ENCODE results near the gene FBXL3.
A peak's percentile ranks its signal among the peaks of the same experiment; 100 is the strongest.

Gene FBXL3

GRCh38 chr13:77026255-77026860, 601 bp downstream of the FBXL3 start:
- H3K27ac ChIP-seq: peak overlapping the region; percentile 94
- TF ChIP-seq CTCF (conservative IDR thresholded peaks at IDR 0.05): no peak

GRCh38 chr13:77022341-77022740, 4.6 kb downstream of the FBXL3 start:
- H3K27ac ChIP-seq: no peak overlapping the region
- no peak for TF ChIP-seq CTCF (conservative IDR thresholded peaks at IDR 0.05)

GRCh38 chr13:77019756-77020155, 7.2 kb downstream of the FBXL3 start:
- no peak overlapping the region for H3K27ac ChIP-seq
- no peak for TF ChIP-seq CTCF (conservative IDR thresholded peaks at IDR 0.05)

GRCh38 chr13:77016888-77017623, 9.9 kb downstream of the FBXL3 start:
- no peak; the same call in 1 of the 2 replicates for TF ChIP-seq CTCF (conservative IDR thresholded peaks at IDR 0.05)
- no peak overlapping the region for H3K27ac ChIP-seq

GRCh38 chr13:77016251-77016812, 10.6 kb downstream of the FBXL3 start:
- H3K27ac ChIP-seq: no peak overlapping the region
- no peak for TF ChIP-seq CTCF (conservative IDR thresholded peaks at IDR 0.05)

- no peak for TF ChIP-seq CTCF (conservative IDR thresholded peaks at IDR 0.05)
- no peak overlapping the region for H3K27ac ChIP-seq
Measured at GRCh38 chr13:77014906-77015685, 11.9 kb downstream of the FBXL3 start.
